ENCODE data around the gene SRGAP1.
A peak's percentile ranks its signal among the peaks of the same experiment; 100 is the strongest.
"Not testable (repeated sequence)": the region's sequence is repeated elsewhere in the genome, so short reads cannot be mapped to it uniquely, and the experiment has no call there.

SRGAP1 gene

DNA sequence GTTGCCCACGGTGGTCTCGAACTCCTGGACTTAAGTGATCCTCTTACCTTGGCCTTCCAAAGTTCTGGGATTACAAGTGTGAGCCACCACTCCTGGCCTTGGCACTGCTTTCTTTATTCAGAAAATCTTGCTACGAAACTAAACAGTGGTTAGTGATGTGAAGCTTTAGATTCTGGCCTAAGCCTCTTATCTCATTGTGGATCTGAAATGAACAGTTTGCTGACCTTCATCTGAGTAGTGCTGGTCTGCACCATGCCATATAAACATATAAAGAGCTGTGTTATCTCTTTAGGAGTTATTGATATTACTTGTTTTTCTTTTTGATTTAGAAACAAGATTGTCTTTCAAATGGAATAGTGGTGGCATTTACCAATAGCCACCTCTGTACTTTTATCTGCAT lies 22.6 kb downstream of the SRGAP1 start:
- DNase-seq = no peak

GRCh38 chr12:63869656-63870055 lies 25.2 kb downstream of the SRGAP1 start:
- DNase-seq = no peak

DNA sequence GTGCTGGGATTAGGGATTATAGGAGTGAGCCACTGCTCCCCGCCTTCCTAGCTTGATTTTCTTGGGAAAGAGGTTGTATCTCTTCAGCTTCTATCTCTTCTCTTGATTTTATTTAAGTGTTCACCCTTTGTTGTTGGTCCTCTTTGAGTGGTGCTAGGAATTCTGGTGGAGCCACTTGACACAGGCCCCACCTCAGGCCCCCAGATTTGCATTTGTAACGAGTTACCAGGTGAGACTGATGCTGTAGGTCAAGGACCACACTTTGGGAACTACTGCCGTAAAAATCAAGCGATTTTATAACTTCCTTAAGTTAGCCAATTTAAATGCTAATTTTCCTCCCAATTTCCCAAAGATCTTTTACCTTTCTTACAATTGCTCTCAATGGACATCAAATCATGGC lies 26.3 kb downstream of the SRGAP1 start:
- no peak for DNase-seq

DNA sequence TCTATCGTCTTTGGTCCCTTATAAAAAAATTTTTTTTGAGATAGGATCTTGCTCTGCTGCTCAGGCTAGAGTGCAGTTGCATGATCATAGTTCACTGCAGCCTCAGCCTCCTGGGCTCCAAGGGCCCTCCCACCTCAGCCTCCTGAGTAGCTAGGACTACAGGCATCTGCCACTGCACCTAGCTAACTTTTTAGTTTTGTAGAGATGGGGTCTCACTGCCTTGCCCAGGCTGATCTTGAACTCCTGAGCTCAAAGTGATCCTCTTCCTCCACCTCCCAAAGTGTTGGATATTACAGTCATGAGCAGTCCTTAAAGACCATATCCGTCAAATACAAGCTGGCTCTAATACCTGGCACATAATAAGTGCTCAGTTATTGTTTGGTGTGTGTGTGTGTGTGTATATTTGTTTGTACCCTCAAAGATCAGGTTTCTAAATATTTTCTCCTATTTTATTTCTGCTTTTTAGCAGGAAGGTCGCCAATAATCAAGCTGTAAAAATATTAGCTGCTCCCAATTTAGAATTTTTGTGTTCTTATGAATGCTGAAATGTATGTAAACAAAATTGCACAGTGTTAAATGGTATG lies 30.5 kb downstream of the SRGAP1 start:
- DNase-seq = no peak

DNA sequence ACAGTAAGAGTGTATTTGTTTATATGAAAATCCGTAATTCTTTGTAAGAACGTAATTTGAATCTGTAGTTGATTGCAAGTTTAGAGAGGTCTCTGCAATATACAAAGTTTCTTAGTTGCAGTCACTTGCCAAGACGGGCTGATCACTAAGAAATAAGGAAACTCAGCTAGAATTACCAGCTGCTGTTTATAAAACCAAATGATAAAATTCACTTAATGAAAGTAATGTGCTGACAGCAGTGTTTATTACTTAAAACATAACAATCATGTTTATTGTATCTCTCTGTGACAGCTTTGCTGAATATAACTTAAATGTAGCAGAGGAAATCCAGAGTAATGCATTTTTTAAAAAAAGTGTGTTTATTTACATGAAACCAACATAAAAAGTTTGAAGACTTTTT lies 31.2 kb downstream of the SRGAP1 start:
- DNase-seq = no peak

GRCh38 chr12:63876980-63877379 lies 32.5 kb downstream of the SRGAP1 start:
- no peak for DNase-seq

DNA sequence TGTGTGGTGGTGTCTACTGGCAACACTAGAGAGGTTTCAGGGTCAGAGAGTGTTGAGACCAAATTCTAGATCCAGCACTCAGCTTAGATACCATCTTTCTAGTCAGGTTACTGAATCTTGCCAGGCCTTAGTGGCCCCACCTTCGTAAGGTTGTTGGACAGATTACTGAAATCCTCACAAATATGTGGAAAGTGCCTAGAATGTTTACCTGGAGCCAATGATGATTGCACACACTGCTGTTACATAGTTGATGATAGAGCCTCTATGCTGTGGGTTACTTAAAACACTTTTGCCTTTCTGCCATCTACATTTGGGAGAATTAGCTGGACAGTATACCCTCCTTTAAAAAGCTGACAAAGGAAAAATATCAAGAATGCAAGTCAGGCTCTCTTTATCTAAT lies 33.2 kb downstream of the SRGAP1 start:
- DNase-seq = no peak

DNA sequence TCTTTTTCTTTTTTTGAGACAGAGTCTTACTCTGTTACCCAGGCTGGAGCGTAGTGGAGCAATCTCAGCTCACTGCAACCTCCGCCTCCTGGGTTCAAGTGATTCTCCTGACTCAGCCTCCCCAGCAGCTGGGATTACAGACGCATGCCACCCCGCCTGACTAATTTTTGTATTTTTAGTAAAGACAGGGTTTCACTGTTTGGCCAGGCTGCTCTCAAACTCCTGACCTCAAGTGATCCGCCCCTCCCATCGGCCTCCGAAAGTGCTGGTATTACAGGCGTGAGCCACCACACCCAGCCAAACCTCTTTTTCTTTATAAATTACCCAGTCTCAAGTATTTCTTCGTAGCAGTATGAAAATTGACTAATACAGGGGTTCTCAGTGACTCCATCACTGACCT lies 35.7 kb downstream of the SRGAP1 start:
- not testable (repeated sequence) for DNase-seq

DNA sequence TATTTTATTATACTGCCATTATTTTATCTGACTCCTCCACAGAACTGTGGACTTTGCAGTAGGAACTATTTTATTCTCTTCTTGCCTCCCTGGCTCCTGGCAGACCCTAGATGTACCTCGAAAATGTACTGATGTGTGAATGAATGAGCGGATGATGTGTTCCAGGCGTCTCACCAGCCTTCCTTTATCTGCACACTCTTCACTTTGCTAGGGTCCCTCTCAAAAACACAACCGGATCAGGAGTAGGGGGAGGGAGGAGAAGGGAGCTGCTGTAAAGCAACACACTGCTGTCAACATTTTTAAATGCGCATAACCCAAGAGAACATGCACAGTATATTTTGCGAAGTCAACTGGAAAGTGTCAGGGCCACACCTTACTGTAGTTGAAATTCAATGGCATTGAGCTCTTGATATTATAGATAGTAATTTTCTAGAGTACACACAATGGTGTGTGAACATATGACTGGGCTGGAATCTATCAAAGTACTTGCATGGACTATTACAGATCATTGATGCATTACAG lies 36.3 kb downstream of the SRGAP1 start:
- DNase-seq = no peak

DNA sequence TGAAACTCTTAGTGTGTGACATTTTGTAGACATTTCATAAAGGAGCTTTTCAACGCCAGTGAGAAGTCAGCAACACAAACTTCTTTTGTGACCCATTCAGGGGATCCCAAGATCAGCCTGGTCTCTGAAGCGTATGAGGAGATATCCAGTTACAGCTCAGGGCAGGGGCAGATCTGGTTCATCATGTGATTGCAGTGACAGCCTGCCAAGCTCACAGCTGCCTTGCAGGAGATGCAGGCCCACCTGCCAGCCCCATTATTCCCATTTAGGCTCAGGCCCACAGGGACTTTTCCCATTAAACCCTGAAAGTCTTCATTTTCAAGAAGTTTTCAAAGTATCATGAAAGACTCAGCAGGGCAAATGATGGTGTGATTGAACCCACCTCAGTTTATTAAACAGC lies 38.3 kb downstream of the SRGAP1 start:
- DNase-seq = peak in 6 of 51 donors; percentile 3 to 20 (median 13)

DNA sequence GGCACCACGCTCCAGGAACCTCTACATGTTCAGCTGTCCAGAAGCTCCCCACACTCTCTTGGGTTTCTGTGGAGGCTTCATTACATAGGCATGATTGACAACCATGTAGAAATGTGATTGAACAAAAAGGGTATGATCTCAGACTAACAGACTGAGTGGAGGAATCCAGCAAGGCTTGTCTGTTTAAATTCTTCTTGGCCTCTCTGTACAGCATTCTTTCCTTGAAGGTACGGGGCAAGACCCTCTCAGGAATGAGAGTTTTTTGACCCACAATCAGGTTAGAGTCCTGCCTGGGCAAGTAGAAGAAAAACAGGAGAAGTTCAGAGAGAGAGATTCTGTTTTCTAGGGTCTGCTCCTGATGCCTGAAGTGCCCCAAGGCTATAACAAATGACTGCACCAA lies 40.9 kb downstream of the SRGAP1 start:
- DNase-seq = no peak

- DNase-seq = peak in 1 of 51 donors; percentile 2
These were observed 44.6 kb downstream of the SRGAP1 start for GRCh38 chr12:63888908-63889635.

DNA sequence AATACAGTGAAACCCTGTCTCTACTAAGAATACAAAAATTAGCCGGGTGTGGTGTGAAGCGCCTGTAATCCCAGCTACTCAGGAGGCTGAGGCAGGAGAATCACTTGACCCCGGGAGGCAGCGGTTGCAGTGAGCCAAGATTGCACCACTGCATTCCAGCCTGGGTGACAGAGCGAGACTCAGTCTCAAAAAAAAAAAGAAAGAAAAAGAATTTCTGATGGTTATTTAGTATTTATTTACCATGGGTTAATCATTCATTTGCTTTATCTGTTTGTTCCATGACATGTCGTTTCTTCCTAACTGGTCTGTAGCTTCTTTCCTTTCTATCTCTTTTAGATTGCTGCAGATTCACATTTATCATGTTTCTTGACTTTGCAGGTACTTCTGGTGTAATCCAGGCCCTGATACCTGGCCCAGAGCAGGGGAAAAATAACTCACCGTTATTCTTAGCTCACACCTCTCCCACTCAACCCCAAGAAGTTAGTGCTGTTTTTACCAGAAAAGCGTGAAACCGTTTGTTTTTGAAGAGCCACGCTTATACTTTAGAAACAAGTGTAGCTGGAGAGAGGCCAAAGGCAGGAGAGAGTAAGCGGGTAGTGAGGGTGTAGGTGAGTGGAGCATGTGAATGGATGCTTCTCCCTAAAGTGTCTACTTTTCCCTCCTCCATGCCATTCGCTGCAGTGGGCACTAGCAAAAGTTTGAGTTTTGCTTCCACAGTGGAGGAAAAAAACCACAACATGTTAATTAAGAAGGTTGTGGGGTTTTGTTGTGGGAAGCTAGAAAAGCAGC lies 45.4 kb downstream of the SRGAP1 start:
- DNase-seq = no peak

GRCh38 chr12:63893170-63893569 lies 48.7 kb downstream of the SRGAP1 start:
- no peak for DNase-seq

DNA sequence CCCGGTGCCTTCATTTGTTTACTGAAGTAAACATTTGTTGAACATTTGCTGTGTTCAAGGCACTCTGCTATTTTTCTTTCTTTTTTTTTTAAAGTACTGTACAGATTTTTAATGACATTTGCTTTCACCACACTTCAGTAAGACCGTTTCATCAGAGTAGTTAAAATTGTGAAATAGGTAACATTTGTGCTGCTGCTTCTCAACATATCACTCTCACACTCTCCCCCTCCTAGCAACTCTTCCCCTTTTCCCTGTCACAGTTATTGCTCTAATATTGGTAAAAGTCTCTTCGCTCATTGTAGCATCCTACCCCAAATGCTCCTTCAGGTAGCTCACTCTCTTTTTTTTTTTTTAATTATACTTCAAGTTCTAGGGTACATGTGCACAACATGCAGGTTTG lies 49.6 kb downstream of the SRGAP1 start:
- no peak for DNase-seq

DNA sequence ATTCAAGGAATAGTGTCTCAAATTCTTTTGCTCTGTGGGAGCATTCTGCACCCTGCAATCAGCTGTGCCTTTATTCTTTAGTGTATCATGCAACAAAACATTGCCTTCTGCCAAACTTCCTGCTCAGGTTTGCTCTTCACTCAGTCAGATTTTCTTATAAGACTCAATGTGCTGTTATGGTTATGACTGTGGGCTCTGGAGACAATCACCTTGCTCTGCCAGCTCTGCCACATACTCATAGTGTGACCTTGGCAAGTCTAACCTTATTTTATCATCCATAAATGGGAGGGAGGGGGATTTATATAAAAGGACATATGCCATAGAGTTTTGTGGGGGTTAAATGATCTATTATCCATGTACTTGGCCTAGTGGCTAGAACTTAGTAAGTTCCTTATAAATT lies 51.3 kb downstream of the SRGAP1 start:
- no peak for DNase-seq

DNA sequence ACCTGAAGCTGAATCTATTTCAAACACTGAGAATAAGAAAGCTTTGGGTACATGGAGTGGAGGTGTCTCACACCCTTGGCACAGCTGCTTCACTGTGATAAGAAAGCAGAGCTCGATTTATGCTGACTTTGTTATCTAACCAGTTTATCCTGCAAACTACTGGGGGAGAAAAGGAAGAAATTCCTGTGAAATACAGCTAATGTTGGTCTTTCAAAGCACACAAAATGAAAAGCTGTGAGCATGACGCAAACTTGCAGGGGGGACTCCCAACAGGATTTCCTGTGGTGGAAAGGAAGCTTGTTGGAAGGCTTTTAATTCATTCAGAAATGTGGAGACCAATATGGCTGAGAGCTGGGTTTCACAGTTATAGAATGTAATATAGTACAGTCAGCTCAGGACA lies 53.4 kb downstream of the SRGAP1 start:
- peak in 1 of 51 donors; percentile 43 for DNase-seq

DNA sequence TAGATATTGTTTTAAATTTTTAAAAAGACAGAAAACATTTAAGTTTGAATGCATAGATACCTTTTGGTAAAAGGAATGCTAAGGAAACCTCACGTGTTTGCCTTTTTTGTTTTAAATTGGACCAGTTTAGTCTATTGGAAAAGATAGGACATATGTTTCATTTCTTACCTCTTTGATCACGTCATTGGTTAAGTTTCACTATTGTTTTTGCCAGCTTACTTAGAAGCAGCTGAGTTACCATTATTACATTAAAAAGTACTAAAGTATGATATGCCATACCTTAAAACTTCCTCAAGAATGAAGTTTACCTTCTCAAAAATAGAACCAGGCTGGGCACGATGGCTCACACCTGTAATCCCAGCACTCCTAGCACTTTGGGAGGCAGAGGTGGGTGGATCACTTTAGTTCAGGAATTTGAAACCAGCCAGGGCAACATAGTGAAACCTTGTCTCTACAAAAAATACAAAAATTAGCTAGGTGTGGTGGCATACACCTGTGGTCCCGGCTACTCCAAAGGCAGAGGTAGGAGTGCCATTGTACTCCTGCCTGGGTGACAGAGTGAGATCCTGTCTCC lies 54.4 kb downstream of the SRGAP1 start:
- DNase-seq = no peak

GRCh38 chr12:63899396-63899795 lies 54.9 kb downstream of the SRGAP1 start:
- no peak for DNase-seq

DNA sequence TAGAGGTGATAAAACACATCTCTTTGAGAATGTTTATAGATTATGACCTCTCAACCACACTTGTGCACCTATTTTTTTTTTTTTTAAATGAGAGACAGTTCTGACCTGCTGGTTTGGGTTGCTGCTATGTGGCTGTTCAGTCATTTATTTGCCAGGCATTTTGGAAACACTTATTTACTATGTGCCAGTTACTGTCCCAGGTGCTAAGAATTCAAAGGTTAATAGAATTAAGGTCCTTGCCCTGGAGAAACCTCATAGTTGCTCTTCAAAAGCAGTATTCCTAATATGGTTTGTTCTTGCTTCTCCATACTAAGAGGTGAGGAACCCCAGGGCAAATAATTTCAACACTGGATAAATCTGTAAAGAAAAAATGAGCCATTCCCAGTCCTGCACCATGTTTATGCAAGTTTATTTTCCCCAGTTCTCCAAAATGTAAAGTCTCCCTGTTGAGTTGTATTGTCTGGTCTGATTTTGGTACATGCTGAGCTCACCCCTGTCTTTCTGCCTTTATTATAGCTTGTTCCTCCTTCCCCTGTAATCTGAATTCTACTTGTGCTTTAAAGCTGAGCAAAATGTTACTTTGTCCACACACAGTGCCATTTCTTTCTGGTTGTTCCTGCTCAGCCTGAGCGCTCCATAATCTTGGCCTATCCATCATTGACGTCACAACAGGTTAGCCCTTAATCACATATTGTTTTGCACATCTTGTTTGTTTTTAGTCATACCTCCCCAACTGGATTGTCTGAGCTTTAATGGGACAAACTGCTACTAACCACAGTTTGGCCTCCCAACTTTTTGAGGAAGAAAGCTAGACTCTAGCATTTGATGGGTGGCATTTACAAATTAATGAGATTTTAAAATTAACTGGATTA lies 56.7 kb downstream of the SRGAP1 start:
- DNase-seq = no peak

GRCh38 chr12:63904653-63905052 lies 60.2 kb downstream of the SRGAP1 start:
- DNase-seq = no peak
